LoVo (cell line): Measurements from ENCODE around the gene WDSUB1.

Experiments used
- DNase-seq: peaks from one replicate; pipeline ENCODE4 v3.0.0-alpha.2; 2016; ENCODE audit warnings: low spot score

WDSUB1 gene

GRCh38 chr2:159195697-159196096 is 90.8 kb downstream of the WDSUB1 start:
- no peak for DNase-seq

DNA sequence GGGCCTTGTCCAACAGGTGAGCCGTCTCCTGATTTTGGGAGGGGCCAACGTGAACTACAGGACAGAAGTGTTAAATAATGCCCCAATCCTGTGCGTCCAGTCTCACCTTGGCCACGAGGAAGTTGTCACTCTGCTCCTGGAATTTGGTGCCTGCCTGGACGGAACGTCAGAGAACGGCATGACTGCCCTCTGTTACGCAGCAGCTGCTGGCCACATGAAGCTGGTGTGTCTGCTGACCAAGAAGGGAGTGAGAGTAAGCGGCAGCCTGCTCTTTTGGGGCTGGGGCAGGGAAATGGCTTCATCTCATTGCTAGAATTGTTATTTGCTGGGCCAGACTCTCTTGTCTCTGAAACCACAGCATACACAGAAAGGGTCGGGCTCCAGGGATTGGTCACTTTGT is 92.3 kb downstream of the WDSUB1 start:
- DNase-seq = no peak

GRCh38 chr2:159193791-159194190 is 92.7 kb downstream of the WDSUB1 start:
- no peak for DNase-seq

DNA sequence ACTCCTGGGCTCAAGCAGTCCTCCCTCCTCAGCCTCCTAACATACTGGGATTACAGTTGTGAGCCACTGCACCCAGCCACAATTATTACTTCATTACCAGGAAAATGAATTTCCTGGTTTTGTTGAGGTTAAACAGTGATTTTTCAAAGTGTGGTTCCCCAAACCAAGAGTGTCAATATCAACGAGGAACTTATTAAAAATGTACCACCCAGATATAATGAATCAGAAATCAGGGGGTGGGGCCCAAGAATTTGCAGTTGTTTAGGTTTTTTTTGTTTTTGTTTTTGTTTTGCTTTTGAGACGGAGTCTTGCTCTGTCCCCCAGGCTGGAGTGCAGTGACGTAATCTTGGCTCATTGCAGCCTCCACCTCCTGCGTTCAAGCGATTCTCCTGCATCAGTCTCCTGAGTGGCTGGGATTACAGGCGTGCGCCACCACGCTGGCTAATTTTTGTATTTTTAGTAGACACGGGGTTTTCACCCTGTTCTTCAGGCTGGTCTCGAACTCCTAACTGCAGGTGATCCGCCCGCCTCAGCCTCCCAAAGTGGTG is 94.1 kb downstream of the WDSUB1 start:
- DNase-seq = no peak

DNA sequence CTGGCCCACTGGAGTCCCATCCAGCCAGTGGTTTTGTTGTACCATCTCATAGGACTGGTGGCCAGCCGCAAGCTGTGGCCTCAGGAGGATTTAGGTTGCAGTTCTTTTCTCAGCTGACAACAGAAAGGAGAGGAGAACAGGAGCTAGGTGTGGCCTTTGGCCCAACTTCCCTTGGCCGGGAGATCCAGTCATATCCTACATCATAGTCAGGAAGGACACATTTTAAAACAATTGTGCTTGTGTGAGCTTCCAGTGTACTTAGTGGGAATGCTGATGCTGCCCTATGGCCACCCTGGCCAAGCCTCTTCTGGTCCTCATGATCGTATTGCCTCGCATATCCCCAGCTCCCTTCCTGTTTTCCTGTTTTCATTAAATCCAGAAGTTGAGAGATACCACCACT is 98.1 kb downstream of the WDSUB1 start:
- DNase-seq = no peak

- DNase-seq = no peak
Observed at GRCh38 chr2:159187106-159187505, 99.4 kb downstream of the WDSUB1 start.

DNA sequence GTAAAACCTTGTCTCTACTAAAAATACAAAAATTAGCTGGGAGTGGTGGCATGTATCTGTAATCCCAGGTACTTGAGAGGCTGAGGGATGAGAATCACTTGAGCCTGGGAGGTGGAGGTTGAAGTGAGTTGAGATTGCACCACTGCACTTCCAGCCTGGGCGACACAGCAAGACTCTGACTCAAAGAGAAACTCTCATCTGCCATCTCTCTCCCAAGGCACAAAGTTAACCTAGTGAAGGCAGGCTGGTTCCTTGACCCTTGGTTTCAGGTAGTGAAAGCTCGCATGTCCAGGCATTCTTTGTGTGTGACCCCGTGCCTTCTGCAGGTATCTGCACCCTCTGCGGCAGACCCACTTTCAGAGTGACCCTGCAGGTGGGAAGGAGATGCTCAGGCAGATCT is 100.0 kb downstream of the WDSUB1 start:
- no peak for DNase-seq
